Measurements from ENCODE around the gene SLC5A10. TPM values are rescaled to one million over a fixed set of nuclear protein-coding genes. Genes with fewer than 3 reads are reported as not detected.

The SLC5A10 gene
- polyA plus RNA-seq, 1 donor from 2014 or later = not detected

DNA sequence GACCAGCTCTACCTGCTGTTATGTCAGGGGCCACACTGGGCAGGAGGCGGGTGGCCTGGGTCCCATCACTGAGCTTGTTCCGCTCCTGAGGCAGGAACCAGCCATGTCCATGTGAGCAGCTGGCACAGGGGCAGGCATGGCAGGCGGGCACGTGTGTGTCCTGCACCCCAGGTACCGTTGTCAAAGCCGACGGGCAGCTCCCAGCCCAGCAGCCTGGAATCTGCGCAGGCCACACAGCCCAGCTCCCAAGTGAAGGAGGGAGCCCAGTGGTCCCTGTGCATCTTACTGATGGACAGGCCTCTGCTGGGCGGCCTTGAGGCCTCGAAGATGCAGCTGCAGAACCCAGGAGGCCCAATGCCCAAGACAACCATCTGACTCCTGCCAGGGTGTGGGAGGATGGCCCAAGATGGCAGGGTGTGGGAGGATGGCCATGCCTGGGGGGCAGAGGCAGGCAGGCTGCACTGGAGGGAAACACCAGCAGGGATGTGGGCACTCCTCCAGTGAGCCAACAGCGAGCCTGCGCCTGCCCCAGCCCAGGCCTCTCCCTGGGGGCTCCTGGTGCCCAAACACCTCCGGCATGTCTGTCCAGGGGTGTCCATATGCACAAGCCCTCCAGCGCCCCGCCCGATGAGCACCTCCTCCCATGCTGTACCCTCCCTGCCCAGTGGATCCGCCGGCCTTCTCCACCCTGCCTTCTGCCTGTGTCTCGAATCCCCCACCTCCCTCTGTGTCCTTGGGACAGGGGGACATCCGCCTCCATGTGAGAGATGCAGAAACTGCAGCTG is 39.8 kb downstream of the SLC5A10 start:
- Histone ChIP-seq H3K4me3 (ENCODE audit: low read length) (no peak overlapping the region), H2AFZ (ENCODE audit: low read depth, low read length) (no peak overlapping the region), H3K79me2 (replicated peaks; ENCODE audit: insufficient read depth, low read length) (no peaks in the 10 kb centered on the region), H3K36me3 (ENCODE audit: insufficient read depth, low read length) (no peaks in the 10 kb centered on the region), H3K27ac (ENCODE audit: low read length) (no peak overlapping the region), H3K9me2 (ENCODE audit: insufficient read depth, low read length) (no peaks in the 10 kb centered on the region), H4K20me1 (ENCODE audit: insufficient read depth) (no peaks in the 10 kb centered on the region), H3K9ac (ENCODE audit: low read length) (no peak overlapping the region), H3K27me3 (ENCODE audit: insufficient read depth, low read depth, low read length) (no peaks in the 10 kb centered on the region), H3K9me3 (ENCODE audit: low read length) (no peaks in the 10 kb centered on the region), H3F3A (ENCODE audit: insufficient read depth, low read length, poor library complexity, severe bottlenecking) (no peaks in the 10 kb centered on the region), H3K4me2 (ENCODE audit: low read length) (no peak overlapping the region)
- TF ChIP-seq EZH2 (IDR thresholded peaks at IDR 0.05; ENCODE audit: borderline replicate concordance, insufficient read depth, low read length, poor library complexity, severe bottlenecking) (no peak), MXI1 (conservative IDR thresholded peaks at IDR 0.05; ENCODE audit: poor library complexity, severe bottlenecking) (no peak), TAF1 (IDR thresholded peaks at IDR 0.05; ENCODE audit: low read depth) (no peak), SMC3 (conservative IDR thresholded peaks at IDR 0.05; ENCODE audit: poor library complexity) (no peak), RAD21 (conservative IDR thresholded peaks at IDR 0.05) (no peak), EP300 (conservative IDR thresholded peaks at IDR 0.05; ENCODE audit: poor library complexity, severe bottlenecking) (no peak), POLR2AphosphoS5 (IDR thresholded peaks at IDR 0.05) (no peak)
- TF ChIP-seq, protein P1, sequence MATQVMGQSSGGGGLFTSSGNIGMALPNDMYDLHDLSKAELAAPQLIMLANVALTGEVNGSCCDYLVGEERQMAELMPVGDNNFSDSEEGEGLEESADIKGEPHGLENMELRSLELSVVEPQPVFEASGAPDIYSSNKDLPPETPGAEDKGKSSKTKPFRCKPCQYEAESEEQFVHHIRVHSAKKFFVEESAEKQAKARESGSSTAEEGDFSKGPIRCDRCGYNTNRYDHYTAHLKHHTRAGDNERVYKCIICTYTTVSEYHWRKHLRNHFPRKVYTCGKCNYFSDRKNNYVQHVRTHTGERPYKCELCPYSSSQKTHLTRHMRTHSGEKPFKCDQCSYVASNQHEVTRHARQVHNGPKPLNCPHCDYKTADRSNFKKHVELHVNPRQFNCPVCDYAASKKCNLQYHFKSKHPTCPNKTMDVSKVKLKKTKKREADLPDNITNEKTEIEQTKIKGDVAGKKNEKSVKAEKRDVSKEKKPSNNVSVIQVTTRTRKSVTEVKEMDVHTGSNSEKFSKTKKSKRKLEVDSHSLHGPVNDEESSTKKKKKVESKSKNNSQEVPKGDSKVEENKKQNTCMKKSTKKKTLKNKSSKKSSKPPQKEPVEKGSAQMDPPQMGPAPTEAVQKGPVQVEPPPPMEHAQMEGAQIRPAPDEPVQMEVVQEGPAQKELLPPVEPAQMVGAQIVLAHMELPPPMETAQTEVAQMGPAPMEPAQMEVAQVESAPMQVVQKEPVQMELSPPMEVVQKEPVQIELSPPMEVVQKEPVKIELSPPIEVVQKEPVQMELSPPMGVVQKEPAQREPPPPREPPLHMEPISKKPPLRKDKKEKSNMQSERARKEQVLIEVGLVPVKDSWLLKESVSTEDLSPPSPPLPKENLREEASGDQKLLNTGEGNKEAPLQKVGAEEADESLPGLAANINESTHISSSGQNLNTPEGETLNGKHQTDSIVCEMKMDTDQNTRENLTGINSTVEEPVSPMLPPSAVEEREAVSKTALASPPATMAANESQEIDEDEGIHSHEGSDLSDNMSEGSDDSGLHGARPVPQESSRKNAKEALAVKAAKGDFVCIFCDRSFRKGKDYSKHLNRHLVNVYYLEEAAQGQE (IDR thresholded peaks at IDR 0.05; ENCODE audit: borderline replicate concordance) = no peak
- TF ChIP-seq, protein P2, sequence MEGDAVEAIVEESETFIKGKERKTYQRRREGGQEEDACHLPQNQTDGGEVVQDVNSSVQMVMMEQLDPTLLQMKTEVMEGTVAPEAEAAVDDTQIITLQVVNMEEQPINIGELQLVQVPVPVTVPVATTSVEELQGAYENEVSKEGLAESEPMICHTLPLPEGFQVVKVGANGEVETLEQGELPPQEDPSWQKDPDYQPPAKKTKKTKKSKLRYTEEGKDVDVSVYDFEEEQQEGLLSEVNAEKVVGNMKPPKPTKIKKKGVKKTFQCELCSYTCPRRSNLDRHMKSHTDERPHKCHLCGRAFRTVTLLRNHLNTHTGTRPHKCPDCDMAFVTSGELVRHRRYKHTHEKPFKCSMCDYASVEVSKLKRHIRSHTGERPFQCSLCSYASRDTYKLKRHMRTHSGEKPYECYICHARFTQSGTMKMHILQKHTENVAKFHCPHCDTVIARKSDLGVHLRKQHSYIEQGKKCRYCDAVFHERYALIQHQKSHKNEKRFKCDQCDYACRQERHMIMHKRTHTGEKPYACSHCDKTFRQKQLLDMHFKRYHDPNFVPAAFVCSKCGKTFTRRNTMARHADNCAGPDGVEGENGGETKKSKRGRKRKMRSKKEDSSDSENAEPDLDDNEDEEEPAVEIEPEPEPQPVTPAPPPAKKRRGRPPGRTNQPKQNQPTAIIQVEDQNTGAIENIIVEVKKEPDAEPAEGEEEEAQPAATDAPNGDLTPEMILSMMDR (IDR thresholded peaks at IDR 0.05; ENCODE audit: poor library complexity, severe bottlenecking) = no peak

DNA sequence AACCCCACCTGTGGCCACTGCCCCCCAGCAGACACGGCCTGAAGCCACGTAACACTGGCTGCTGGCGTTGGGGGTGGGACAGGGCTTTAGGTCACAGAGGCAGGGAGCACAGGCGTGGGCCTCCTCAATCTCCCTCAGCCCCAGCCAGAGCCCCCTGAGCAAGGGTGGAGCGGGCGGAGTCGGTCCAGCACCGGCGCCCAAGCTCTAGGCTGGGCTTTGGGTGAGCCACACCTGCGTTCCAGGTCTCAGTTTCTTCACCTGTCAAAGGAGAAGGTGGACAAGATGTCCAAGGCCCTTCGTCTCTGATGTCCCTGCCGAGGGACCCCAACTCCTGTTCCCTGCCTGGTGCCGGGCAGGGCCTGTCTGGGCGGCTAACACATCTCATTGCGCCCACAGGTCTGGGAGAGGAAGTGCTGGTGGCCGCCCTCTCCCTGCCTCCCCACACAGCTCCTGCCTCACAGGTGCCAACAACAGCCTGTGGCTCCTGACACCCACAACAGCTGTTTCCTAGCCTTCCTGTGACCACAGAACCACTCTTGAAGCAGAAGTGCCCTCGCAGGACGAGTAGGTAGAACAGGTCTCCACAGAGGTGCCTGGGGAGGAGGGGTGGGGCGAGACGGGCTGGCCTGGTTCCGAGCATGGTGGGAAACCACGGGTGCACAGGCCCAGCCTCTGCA is 40.6 kb downstream of the SLC5A10 start:
- Histone ChIP-seq H4K20me1 (ENCODE audit: insufficient read depth) (no peaks in the 10 kb centered on the region), H2AFZ (ENCODE audit: low read depth, low read length) (no peak overlapping the region), H3K79me2 (replicated peaks; ENCODE audit: insufficient read depth, low read length) (no peaks in the 10 kb centered on the region), H3K36me3 (ENCODE audit: insufficient read depth, low read length) (no peaks in the 10 kb centered on the region), H3K27me3 (ENCODE audit: insufficient read depth, low read depth, low read length) (no peaks in the 10 kb centered on the region), H3K9ac (ENCODE audit: low read length) (no peak overlapping the region), H3K27ac (ENCODE audit: low read length) (no peak overlapping the region), H3K4me3 (ENCODE audit: low read length) (no peak overlapping the region), H3K9me3 (ENCODE audit: low read length) (no peaks in the 10 kb centered on the region), H3K9me2 (ENCODE audit: insufficient read depth, low read length) (no peaks in the 10 kb centered on the region), H3F3A (ENCODE audit: insufficient read depth, low read length, poor library complexity, severe bottlenecking) (no peaks in the 10 kb centered on the region), H3K4me2 (ENCODE audit: low read length) (no peak overlapping the region)
- no peak for TF ChIP-seq MXI1 (conservative IDR thresholded peaks at IDR 0.05; ENCODE audit: poor library complexity, severe bottlenecking)
- TF ChIP-seq POLR2AphosphoS5 (IDR thresholded peaks at IDR 0.05) = no peak
- no peak for TF ChIP-seq TAF1 (IDR thresholded peaks at IDR 0.05; ENCODE audit: low read depth)
- no peak for TF ChIP-seq RAD21 (conservative IDR thresholded peaks at IDR 0.05)
- TF ChIP-seq, protein P2 (IDR thresholded peaks at IDR 0.05; ENCODE audit: poor library complexity, severe bottlenecking) = no peak
- TF ChIP-seq EZH2 (IDR thresholded peaks at IDR 0.05; ENCODE audit: borderline replicate concordance, insufficient read depth, low read length, poor library complexity, severe bottlenecking) = no peak
- no peak for TF ChIP-seq EP300 (conservative IDR thresholded peaks at IDR 0.05; ENCODE audit: poor library complexity, severe bottlenecking)
- TF ChIP-seq, protein P1 (IDR thresholded peaks at IDR 0.05; ENCODE audit: borderline replicate concordance) = no peak
- no peak for TF ChIP-seq SMC3 (conservative IDR thresholded peaks at IDR 0.05; ENCODE audit: poor library complexity)

All from neural cell (in vitro differentiated cells).